Astrocyte (in vitro differentiated cells and primary cell): ENCODE data around the gene NAV3. TPM values are rescaled to one million over a fixed set of nuclear protein-coding genes. Genes with fewer than 3 reads are reported as not detected.

ENCODE experiments used
- DNase-seq: peaks from one replicate; pipeline ENCODE4 v3.0.0-alpha.2; 2010; ENCODE audit warnings: low read depth
- FAIRE-seq: peaks from 2 replicates; lab custom pipeline; 2011; peaks lifted over from hg19 to GRCh38; lab: Jason Lieb, UNC
- H2AFZ ChIP-seq: 2 replicates; pipeline ENCODE4 v1.6.0; 2012; ENCODE audit warnings: low read depth, low read length, inconsistent platforms
- H3K27ac ChIP-seq: 2 replicates; pipeline ENCODE4 v1.5.1; 2011; ENCODE audit warnings: low read depth, low read length, inconsistent platforms
- H3K27me3 ChIP-seq: 2 replicates; pipeline ENCODE4 v1.6.0; 2011; ENCODE audit warnings: low read length, inconsistent platforms; ENCODE audit not compliant: insufficient read depth
- H3K36me3 ChIP-seq: 2 replicates; pipeline ENCODE4 v1.5.1; 2011; ENCODE audit warnings: low read length, inconsistent platforms; ENCODE audit not compliant: insufficient read depth
- H3K4me1 ChIP-seq: 2 replicates; pipeline ENCODE4 v1.5.1; 2011; ENCODE audit warnings: low read length, inconsistent platforms; ENCODE audit not compliant: insufficient read depth
- H3K4me2 ChIP-seq: 2 replicates; pipeline ENCODE4 v1.6.0; 2012; ENCODE audit warnings: low read length, inconsistent platforms
- H3K4me3 ChIP-seq: 2 replicates; pipeline ENCODE4 v1.5.1; 2011; ENCODE audit warnings: low read depth, mild to moderate bottlenecking, low read length, inconsistent platforms; ENCODE audit not compliant: insufficient read depth
- H3K79me2 ChIP-seq: 2 replicates; pipeline ENCODE4 v1.6.0; 2012; ENCODE audit warnings: mild to moderate bottlenecking, low read length, inconsistent platforms; ENCODE audit not compliant: insufficient read depth
- H3K9ac ChIP-seq: 2 replicates; pipeline ENCODE4 v1.6.0; 2012; ENCODE audit warnings: mild to moderate bottlenecking, low read length, inconsistent platforms
- H3K9me3 ChIP-seq: 2 replicates; pipeline ENCODE4 v1.5.1; 2012; ENCODE audit warnings: low read depth, mild to moderate bottlenecking, low read length, inconsistent platforms; ENCODE audit not compliant: insufficient read depth
- H4K20me1 ChIP-seq: 2 replicates; pipeline ENCODE4 v1.6.0; 2012; ENCODE audit warnings: low read length, inconsistent platforms; ENCODE audit not compliant: insufficient read depth
- H3K27ac Mint-ChIP-seq: one replicate; pipeline ENCODE4 v1.8.0; 2021; ENCODE audit warnings: mild to moderate bottlenecking, mixed read lengths; ENCODE audit not compliant: unreplicated experiment
- H3K27me3 Mint-ChIP-seq: one replicate; pipeline ENCODE4 v1.8.0; 2021; ENCODE audit warnings: low read depth, mixed read lengths; ENCODE audit not compliant: unreplicated experiment
- H3K36me3 Mint-ChIP-seq: one replicate; pipeline ENCODE4 v1.8.0; 2021; ENCODE audit warnings: low read depth, mixed read lengths; ENCODE audit not compliant: unreplicated experiment
- H3K4me1 Mint-ChIP-seq: one replicate; pipeline ENCODE4 v1.8.0; 2021; ENCODE audit warnings: low read depth, mixed read lengths; ENCODE audit not compliant: unreplicated experiment
- H3K4me3 Mint-ChIP-seq: one replicate; pipeline ENCODE4 v1.8.0; 2021; ENCODE audit warnings: mild to moderate bottlenecking, moderate library complexity, mixed read lengths; ENCODE audit not compliant: unreplicated experiment
- H3K9me3 Mint-ChIP-seq: one replicate; pipeline ENCODE4 v1.8.0; 2021; ENCODE audit warnings: mild to moderate bottlenecking, mixed read lengths; ENCODE audit not compliant: unreplicated experiment
- EZH2 ChIP-seq: IDR thresholded peaks from 2 replicates; pipeline ENCODE4 v1.6.1; 2012; ENCODE audit warnings: mild to moderate bottlenecking, low read length, inconsistent platforms; ENCODE audit not compliant: insufficient read depth
- total RNA-seq: library from RNA; stranded (reverse); gene quantifications from 2 replicates; pipeline ENCODE4 v1.2.1, GENCODE V29; 2021
- TF ChIP-seq, protein P1 (sequence below): IDR thresholded peaks from 2 replicates; pipeline ENCODE4 v1.5.1; 2011; ENCODE audit warnings: low read depth, mild to moderate bottlenecking, inconsistent platforms, low read length, moderate library complexity; ENCODE audit not compliant: insufficient read depth

NAV3 gene
- total RNA-seq, 1 donor from 2014 or later = 24.1 TPM

DNA sequence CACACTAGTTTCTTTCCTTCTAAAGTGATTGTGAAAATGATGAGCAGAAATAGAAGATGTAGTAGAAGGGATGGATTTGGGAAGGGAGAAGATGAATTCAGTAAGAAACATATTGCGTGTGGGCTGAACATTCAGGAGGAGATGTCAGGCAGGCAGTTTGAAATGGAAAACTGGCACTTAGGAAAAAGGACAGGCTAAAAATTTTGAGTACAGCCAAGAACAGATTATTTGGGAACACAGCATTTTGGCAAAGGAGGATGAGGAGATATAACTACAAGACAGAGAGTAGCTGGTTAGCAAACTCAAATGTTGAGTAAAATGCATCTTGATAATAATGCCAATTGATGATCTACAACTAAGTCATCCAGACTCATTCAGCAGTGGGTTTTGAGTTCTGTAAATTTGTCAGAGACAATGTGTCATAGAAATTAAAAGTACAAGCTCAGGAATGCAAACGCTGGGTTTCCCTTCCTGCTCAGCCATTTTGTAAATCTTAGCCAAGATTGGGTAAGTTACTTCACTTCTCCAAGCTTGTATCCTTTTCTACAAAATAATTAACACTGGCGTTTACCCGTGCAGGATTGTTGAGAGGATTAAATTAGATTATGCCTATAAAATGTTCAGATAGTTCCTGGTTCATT, 255.0 kb downstream of the NAV3 start:
- H3K4me3 Mint-ChIP-seq = no peak overlapping the region
- peak; percentile 57 for DNase-seq
- H3K27me3 Mint-ChIP-seq = no peaks in the 10 kb centered on the region

DNA sequence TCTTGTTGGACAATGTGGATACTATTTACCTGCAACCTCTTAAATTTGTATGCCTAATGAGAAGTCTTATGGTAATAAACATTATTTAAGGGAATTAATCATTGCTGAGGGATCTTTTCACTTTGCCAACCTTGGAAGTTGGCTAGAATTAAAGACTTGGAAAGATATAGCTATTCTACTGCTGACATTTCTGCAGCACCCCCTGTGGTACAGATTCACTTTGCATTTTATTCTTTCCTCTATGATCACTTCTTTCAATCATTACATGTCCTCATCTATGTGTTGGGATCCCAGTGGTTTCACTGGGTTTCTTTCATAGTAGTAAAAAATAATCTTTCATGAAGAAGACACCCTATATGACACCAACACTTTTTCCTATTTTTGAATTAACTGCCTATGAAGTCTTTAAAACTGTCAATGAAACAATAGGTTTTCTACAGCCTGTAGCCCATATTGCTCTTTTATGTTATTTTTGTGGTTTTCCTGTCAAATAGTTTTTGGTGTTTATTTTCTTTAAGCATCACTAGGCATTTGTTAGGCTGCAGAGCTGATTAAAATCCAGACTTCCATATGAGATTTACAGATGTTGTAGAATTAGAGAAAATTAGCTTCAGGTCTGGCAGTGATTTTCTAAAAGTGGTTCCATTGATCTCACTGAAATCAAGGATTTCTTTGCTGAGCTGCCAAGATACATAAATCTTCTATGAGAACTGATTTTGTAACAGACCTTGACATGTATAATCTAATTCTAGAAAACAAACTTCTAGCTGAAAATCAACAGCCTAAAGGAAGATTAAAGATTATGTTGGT, 256.1 kb downstream of the NAV3 start:
- H2AFZ ChIP-seq = no peak overlapping the region
- DNase-seq (peak; percentile 18), FAIRE-seq (no peak)
- H3K79me2 ChIP-seq = no peaks in the 10 kb centered on the region
- H4K20me1 ChIP-seq = no peaks in the 10 kb centered on the region
- H3K27ac ChIP-seq = no peak overlapping the region
- Mint-ChIP-seq H3K4me3 (no peak overlapping the region), H3K4me1 (peaks cover 8% of the 10 kb centered on the region), H3K36me3 (peaks cover under 1% of the 10 kb centered on the region), H3K27ac (no peak overlapping the region), H3K9me3 (no peaks in the 10 kb centered on the region), H3K27me3 (no peaks in the 10 kb centered on the region)
- peaks cover 4% of the 10 kb centered on the region for H3K4me1 ChIP-seq
- no peaks in the 10 kb centered on the region for H3K9me3 ChIP-seq
- H3K27me3 ChIP-seq = no peaks in the 10 kb centered on the region
- H3K9ac ChIP-seq = no peak overlapping the region
- TF ChIP-seq EZH2 = no peak
- TF ChIP-seq, protein P1, sequence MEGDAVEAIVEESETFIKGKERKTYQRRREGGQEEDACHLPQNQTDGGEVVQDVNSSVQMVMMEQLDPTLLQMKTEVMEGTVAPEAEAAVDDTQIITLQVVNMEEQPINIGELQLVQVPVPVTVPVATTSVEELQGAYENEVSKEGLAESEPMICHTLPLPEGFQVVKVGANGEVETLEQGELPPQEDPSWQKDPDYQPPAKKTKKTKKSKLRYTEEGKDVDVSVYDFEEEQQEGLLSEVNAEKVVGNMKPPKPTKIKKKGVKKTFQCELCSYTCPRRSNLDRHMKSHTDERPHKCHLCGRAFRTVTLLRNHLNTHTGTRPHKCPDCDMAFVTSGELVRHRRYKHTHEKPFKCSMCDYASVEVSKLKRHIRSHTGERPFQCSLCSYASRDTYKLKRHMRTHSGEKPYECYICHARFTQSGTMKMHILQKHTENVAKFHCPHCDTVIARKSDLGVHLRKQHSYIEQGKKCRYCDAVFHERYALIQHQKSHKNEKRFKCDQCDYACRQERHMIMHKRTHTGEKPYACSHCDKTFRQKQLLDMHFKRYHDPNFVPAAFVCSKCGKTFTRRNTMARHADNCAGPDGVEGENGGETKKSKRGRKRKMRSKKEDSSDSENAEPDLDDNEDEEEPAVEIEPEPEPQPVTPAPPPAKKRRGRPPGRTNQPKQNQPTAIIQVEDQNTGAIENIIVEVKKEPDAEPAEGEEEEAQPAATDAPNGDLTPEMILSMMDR = peak; percentile 20
- H3K36me3 ChIP-seq = no peaks in the 10 kb centered on the region
- peak overlapping the region; percentile 0 for H3K4me2 ChIP-seq
- H3K4me3 ChIP-seq = no peak overlapping the region

More for the DNA sequence above, 255.0 kb downstream of the NAV3 start:
- H3K4me2 ChIP-seq = no peak overlapping the region
- H3K9ac ChIP-seq = no peak overlapping the region
- no peak overlapping the region for H3K4me3 ChIP-seq
- H3K36me3 Mint-ChIP-seq = no peaks in the 10 kb centered on the region
- no peaks in the 10 kb centered on the region for H3K27me3 ChIP-seq
- H3K9me3 Mint-ChIP-seq = no peaks in the 10 kb centered on the region
- TF ChIP-seq, protein P1 = no peak
- TF ChIP-seq EZH2 = no peak
- H3K36me3 ChIP-seq = no peaks in the 10 kb centered on the region
- H3K4me1 ChIP-seq = peaks cover 4% of the 10 kb centered on the region
- H2AFZ ChIP-seq = no peak overlapping the region
- no peaks in the 10 kb centered on the region for H3K79me2 ChIP-seq
- H3K27ac ChIP-seq = peak overlapping the region; percentile 5
- no peaks in the 10 kb centered on the region for H4K20me1 ChIP-seq
- no peaks in the 10 kb centered on the region for H3K9me3 ChIP-seq
- H3K27ac Mint-ChIP-seq = no peak overlapping the region
- peaks cover 8% of the 10 kb centered on the region for H3K4me1 Mint-ChIP-seq
- FAIRE-seq = peak; percentile 84

DNA sequence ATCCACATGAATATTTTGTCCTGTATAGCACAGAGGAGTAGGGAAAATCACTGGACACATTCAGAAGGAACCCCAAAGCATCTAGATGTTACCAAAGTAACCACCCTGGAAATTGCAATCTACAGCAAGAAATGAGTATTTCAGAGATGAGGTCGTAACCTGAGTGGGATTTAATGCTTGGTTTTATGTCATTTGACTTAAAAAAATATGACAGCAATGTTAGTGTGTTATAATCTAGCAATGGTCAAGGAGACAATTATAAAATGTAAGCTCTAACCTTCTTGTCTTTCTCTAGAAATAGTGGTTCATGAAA, 256.6 kb downstream of the NAV3 start:
- Histone ChIP-seq H3K27ac (no peak overlapping the region), H3K4me3 (no peak overlapping the region)
- H3K4me3 Mint-ChIP-seq = no peak overlapping the region

More for the DNA sequence above, 256.6 kb downstream of the NAV3 start:
- Histone ChIP-seq H4K20me1 (no peaks in the 10 kb centered on the region), H3K9ac (no peak overlapping the region), H3K9me3 (no peaks in the 10 kb centered on the region), H3K27me3 (no peaks in the 10 kb centered on the region), H2AFZ (no peak overlapping the region), H3K79me2 (no peaks in the 10 kb centered on the region), H3K36me3 (no peaks in the 10 kb centered on the region), H3K4me2 (peak overlapping the region; percentile 0), H3K4me1 (peaks cover 4% of the 10 kb centered on the region)
- peak; percentile 20 for DNase-seq
- H3K36me3 Mint-ChIP-seq = peaks cover 2% of the 10 kb centered on the region
- no peaks in the 10 kb centered on the region for H3K27me3 Mint-ChIP-seq
- no peak overlapping the region for H3K27ac Mint-ChIP-seq
- FAIRE-seq = no peak
- peaks cover 8% of the 10 kb centered on the region for H3K4me1 Mint-ChIP-seq
- H3K9me3 Mint-ChIP-seq = no peaks in the 10 kb centered on the region
- TF ChIP-seq EZH2 = no peak
- TF ChIP-seq, protein P1 = no peak
